SK-N-SH treated with all-trans-retinoic acid at 6 μM for 48 hours (cell line): ENCODE results near the gene GMIP.

Experiments
- ATAC-seq: fragments of 200-7000 bp; cut with Tn5 transposase; 3 replicates; pipeline ENCODE4 v1.9.1; 2020; ENCODE audit warnings: mild to moderate bottlenecking, moderate library complexity
- ARNTL ChIP-seq: fragments of 450-650 bp; formaldehyde crosslinking; IDR thresholded peaks from 2 replicates; pipeline ENCODE4 v1.5.0; 2020; ENCODE audit warnings: low read depth, mild to moderate bottlenecking, moderate library complexity, borderline replicate concordance
- BACH2 ChIP-seq: fragments of 250-450 bp; sonication (Bioruptor Pico); IDR thresholded peaks from 2 replicates; pipeline ENCODE4 v1.9.0; 2021; ENCODE audit warnings: mild to moderate bottlenecking, borderline replicate concordance
- CSDC2 ChIP-seq: fragments of 250-450 bp; sonication (Bioruptor Pico); IDR thresholded peaks from 2 replicates; pipeline ENCODE4 v1.5.0; 2020; ENCODE audit warnings: mild to moderate bottlenecking, moderate library complexity
- CSRNP3 ChIP-seq: fragments of 250-450 bp; sonication (Bioruptor Pico); IDR thresholded peaks from 2 replicates; pipeline ENCODE4 v1.5.1; 2021; ENCODE audit warnings: mild to moderate bottlenecking, moderate library complexity
- ESRRG ChIP-seq: fragments of 250-450 bp; sonication (Bioruptor Pico); IDR thresholded peaks from 2 replicates; pipeline ENCODE4 v1.6.1; 2021; ENCODE audit warnings: mild to moderate bottlenecking
- GLIS3 ChIP-seq: fragments of 250-450 bp; sonication (Bioruptor Pico); IDR thresholded peaks from 2 replicates; pipeline ENCODE4 v1.5.0; 2020; ENCODE audit warnings: mild to moderate bottlenecking, moderate library complexity
- ISL1 ChIP-seq: fragments of 250-450 bp; sonication (Bioruptor Pico); IDR thresholded peaks from 2 replicates; pipeline ENCODE4 v2.1.2; 2022; ENCODE audit warnings: mild to moderate bottlenecking, moderate library complexity
- OSR1 ChIP-seq: fragments of 250-450 bp; sonication (Bioruptor Pico); IDR thresholded peaks from 2 replicates; pipeline ENCODE4 v1.8.0; 2022; ENCODE audit warnings: moderate library complexity, mild to moderate bottlenecking, inconsistent platforms
- PATZ1 ChIP-seq: fragments of 250-450 bp; sonication (Bioruptor Pico); IDR thresholded peaks from 2 replicates; pipeline ENCODE4 v1.8.0; 2020; ENCODE audit warnings: mild to moderate bottlenecking, moderate library complexity, borderline replicate concordance
- PPARA ChIP-seq: fragments of 250-450 bp; sonication (Bioruptor Pico); IDR thresholded peaks from 2 replicates; pipeline ENCODE4 v1.5.0; 2020; ENCODE audit warnings: mild to moderate bottlenecking, borderline replicate concordance
- RARB ChIP-seq: fragments of 250-450 bp; sonication (Bioruptor Pico); IDR thresholded peaks from 2 replicates; pipeline ENCODE4 v1.8.0; 2021; ENCODE audit warnings: mild to moderate bottlenecking, moderate library complexity
- TCF4 ChIP-seq: fragments of 250-450 bp; sonication (Bioruptor Pico); IDR thresholded peaks from 2 replicates; pipeline ENCODE4 v1.8.0; 2021; ENCODE audit warnings: mild to moderate bottlenecking, moderate library complexity, borderline replicate concordance
- TOX ChIP-seq: fragments of 250-450 bp; sonication (Bioruptor Pico); IDR thresholded peaks from 2 replicates; pipeline ENCODE4 v1.8.0; 2021; ENCODE audit warnings: mild to moderate bottlenecking, moderate library complexity, borderline replicate concordance
- TSHZ2 ChIP-seq: fragments of 250-450 bp; sonication (Bioruptor Pico); IDR thresholded peaks from 2 replicates; pipeline ENCODE4 v1.5.0; 2020; ENCODE audit warnings: mild to moderate bottlenecking, moderate library complexity
- ZC3H10 ChIP-seq: fragments of 250-450 bp; sonication (Bioruptor Pico); IDR thresholded peaks from 2 replicates; pipeline ENCODE4 v1.5.1; 2021; ENCODE audit warnings: mild to moderate bottlenecking, moderate library complexity
- ZFP3 ChIP-seq: fragments of 250-450 bp; sonication (Bioruptor Pico); IDR thresholded peaks from 2 replicates; pipeline ENCODE4 v1.5.0; 2020; ENCODE audit warnings: mild to moderate bottlenecking, moderate library complexity
- ZFP30 ChIP-seq: fragments of 450-650 bp; formaldehyde crosslinking; IDR thresholded peaks from 2 replicates; pipeline ENCODE4 v1.5.0; 2022; ENCODE audit warnings: mild to moderate bottlenecking, moderate library complexity
- ZNF565 ChIP-seq: fragments of 450-650 bp; formaldehyde crosslinking; conservative IDR thresholded peaks from 2 replicates; pipeline ENCODE4 v1.5.0; 2020; ENCODE audit warnings: low read depth, mild to moderate bottlenecking, moderate library complexity
- ZNF8 ChIP-seq: fragments of 450-650 bp; formaldehyde crosslinking; IDR thresholded peaks from 2 replicates; pipeline ENCODE4 v1.5.0; 2020; ENCODE audit warnings: mild to moderate bottlenecking, moderate library complexity
- TF ChIP-seq, protein P1 (sequence below): fragments of 250-450 bp; sonication (Bioruptor Pico); IDR thresholded peaks from 2 replicates; pipeline ENCODE4 v1.8.0; 2021; ENCODE audit warnings: low read depth, mild to moderate bottlenecking, moderate library complexity, borderline replicate concordance

GMIP gene

DNA sequence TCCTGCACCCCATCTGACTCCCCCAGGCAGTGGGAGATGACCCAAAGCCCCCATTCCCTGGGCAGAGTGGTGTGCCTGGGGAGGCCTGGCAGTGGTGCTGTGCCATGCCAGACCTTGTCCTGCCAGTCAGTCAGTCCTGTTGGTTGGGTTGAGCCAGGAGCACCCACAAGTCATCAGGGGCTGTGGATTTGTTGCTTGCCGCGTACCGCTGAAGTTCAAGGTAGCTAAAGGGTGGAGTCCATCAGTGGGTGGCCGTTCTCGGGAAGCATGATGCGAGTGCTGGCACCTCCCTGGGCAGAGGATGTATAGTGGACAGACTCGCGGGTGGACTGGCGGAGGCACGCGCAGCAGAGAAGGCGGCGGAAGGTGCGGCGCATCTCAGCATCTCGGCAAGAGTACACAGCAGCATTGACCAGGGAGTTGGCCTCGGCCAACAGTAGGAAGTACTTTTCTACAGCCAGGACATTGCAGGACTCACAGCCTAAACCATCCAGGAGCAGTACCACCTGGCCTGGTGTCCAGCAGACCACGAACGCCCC, 19.4 kb downstream of the GMIP start:
- no peak for ATAC-seq
- TF ChIP-seq GLIS3 (CRISPR knock-in tag), result no peak
- TF ChIP-seq TCF4 (CRISPR knock-in tag), result no peak
- no peak for TF ChIP-seq OSR1 (CRISPR knock-in tag)
- TF ChIP-seq TOX (CRISPR knock-in tag), result no peak
- no peak for TF ChIP-seq CSRNP3 (CRISPR knock-in tag)
- no peak for TF ChIP-seq CSDC2 (CRISPR knock-in tag)
- no peak for TF ChIP-seq PATZ1 (CRISPR knock-in tag)
- TF ChIP-seq ZC3H10 (CRISPR knock-in tag), result no peak
- TF ChIP-seq PPARA, result no peak
- TF ChIP-seq, protein P1, sequence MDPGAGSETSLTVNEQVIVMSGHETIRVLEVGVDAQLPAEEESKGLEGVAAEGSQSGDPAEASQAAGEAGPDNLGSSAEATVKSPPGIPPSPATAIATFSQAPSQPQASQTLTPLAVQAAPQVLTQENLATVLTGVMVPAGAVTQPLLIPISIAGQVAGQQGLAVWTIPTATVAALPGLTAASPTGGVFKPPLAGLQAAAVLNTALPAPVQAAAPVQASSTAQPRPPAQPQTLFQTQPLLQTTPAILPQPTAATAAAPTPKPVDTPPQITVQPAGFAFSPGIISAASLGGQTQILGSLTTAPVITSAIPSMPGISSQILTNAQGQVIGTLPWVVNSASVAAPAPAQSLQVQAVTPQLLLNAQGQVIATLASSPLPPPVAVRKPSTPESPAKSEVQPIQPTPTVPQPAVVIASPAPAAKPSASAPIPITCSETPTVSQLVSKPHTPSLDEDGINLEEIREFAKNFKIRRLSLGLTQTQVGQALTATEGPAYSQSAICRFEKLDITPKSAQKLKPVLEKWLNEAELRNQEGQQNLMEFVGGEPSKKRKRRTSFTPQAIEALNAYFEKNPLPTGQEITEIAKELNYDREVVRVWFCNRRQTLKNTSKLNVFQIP (CRISPR knock-in tag), result no peak
- no peak for TF ChIP-seq RARB (CRISPR knock-in tag)
- no peak for TF ChIP-seq BACH2 (CRISPR knock-in tag)
- TF ChIP-seq TSHZ2 (CRISPR knock-in tag), result no peak
- no peak for TF ChIP-seq ARNTL (CRISPR knock-in tag)
- no peak for TF ChIP-seq ESRRG (CRISPR knock-in tag)
- TF ChIP-seq ISL1 (CRISPR knock-in tag), result no peak
- no peak for TF ChIP-seq ZFP3 (CRISPR knock-in tag)
- TF ChIP-seq ZNF565, result no peak
- no peak for TF ChIP-seq ZNF8 (CRISPR knock-in tag)

GRCh38 chr19:19623383-19623782, 20.1 kb downstream of the GMIP start:
- TF ChIP-seq ESRRG (CRISPR knock-in tag) (no peak), ZFP30 (CRISPR knock-in tag) (no peak), BACH2 (CRISPR knock-in tag) (no peak), CSRNP3 (CRISPR knock-in tag) (no peak), OSR1 (CRISPR knock-in tag) (no peak), RARB (CRISPR knock-in tag) (no peak), TCF4 (CRISPR knock-in tag) (no peak), TOX (CRISPR knock-in tag) (no peak), GLIS3 (CRISPR knock-in tag) (no peak)
- ATAC-seq, result no peak

DNA sequence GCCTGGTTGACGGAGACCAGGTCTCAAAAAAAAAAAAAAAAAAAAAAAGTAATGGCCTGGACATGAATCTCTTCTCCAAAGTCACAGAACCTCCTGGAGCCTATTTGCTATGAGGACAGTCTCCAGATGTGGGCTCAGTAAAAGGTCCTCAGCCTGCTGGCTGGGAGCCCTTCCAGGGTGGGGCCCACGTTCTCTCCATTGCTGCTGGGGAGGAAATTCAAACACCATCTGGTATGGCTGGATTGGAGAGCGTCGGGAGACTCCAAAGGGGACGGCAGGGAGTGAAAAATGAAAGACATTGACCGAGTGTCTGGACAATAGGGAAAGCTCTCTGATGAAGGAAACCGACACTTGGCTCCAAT, 23.6 kb downstream of the GMIP start:
- no peak for ATAC-seq
- TF ChIP-seq TOX (CRISPR knock-in tag) (no peak), ZNF8 (CRISPR knock-in tag) (no peak), ZFP30 (CRISPR knock-in tag) (no peak), TCF4 (CRISPR knock-in tag) (no peak), ISL1 (CRISPR knock-in tag) (no peak), ESRRG (CRISPR knock-in tag) (no peak), PPARA (no peak), ARNTL (CRISPR knock-in tag) (no peak)
- TF ChIP-seq, protein P1 (CRISPR knock-in tag), result no peak
